WTC11 (cell line): ENCODE data around the gene QSOX2. TPM values are rescaled to one million over a fixed set of nuclear protein-coding genes. Genes with fewer than 3 reads are reported as not detected.
A peak's percentile ranks its signal among the peaks of the same experiment; 100 is the strongest.

Source experiments
- ATAC-seq: fragments of 200-7000 bp; cut with Tn5 transposase; 2 replicates; pipeline ENCODE4 v1.10.0; 2021; ENCODE audit warnings: mild to moderate bottlenecking, moderate library complexity
- CTCF ChIA-PET: fragments of 300-600 bp; sonication (Branson Sonifier 250); formaldehyde crosslinking; loops from one replicate; lab custom pipeline; 2021; ENCODE audit warnings: antibody characterized with exemption; lab: Charles Lee
- POLR2A ChIA-PET: fragments of 350-600 bp; sonication (Branson Sonifier 250); formaldehyde crosslinking; loops from one replicate; lab custom pipeline; 2021; ENCODE audit warnings: antibody characterized with exemption; lab: Charles Lee
- DNase-seq: peaks from one replicate; pipeline ENCODE4 v3.0.0; 2021; ENCODE audit warnings: low spot score
- H3K27ac Mint-ChIP-seq: 2 replicates; pipeline ENCODE4 v1.8.0; 2021; ENCODE audit warnings: mixed read lengths
- H3K27me3 Mint-ChIP-seq: 2 replicates; pipeline ENCODE4 v1.8.0; 2021; ENCODE audit warnings: low read depth, mild to moderate bottlenecking, moderate library complexity, mixed read lengths
- H3K36me3 Mint-ChIP-seq: 2 replicates; pipeline ENCODE4 v1.8.0; 2021; ENCODE audit warnings: mixed read lengths
- H3K4me1 Mint-ChIP-seq: 2 replicates; pipeline ENCODE4 v1.8.0; 2022; ENCODE audit warnings: mixed read lengths
- H3K4me3 Mint-ChIP-seq: 2 replicates; pipeline ENCODE4 v1.8.0; 2021; ENCODE audit warnings: mild to moderate bottlenecking, moderate library complexity, mixed read lengths
- H3K9me3 Mint-ChIP-seq: 2 replicates; pipeline ENCODE4 v1.8.0; 2021; ENCODE audit warnings: mixed read lengths
- ATF1 ChIP-seq: sonication (generic); formaldehyde crosslinking; IDR thresholded peaks from 2 replicates; pipeline ENCODE4 v1.8.1; 2023; ENCODE audit warnings: mild to moderate bottlenecking, moderate library complexity, missing genetic modification reagents
- CREM ChIP-seq: sonication (generic); formaldehyde crosslinking; IDR thresholded peaks from 2 replicates; pipeline ENCODE4 v1.8.1; 2022; ENCODE audit warnings: mild to moderate bottlenecking, missing genetic modification reagents, moderate library complexity
- FOXP1 ChIP-seq: sonication (generic); formaldehyde crosslinking; IDR thresholded peaks from 2 replicates; pipeline ENCODE4 v1.8.0; 2022; ENCODE audit warnings: missing genetic modification reagents, mild to moderate bottlenecking, moderate library complexity, borderline replicate concordance
- GABPB1 ChIP-seq: sonication (generic); formaldehyde crosslinking; IDR thresholded peaks from 2 replicates; pipeline ENCODE4 v1.8.1; 2023; ENCODE audit warnings: mild to moderate bottlenecking, missing genetic modification reagents
- GTF2I ChIP-seq: fragments of 250-450 bp; sonication (Bioruptor Pico); conservative IDR thresholded peaks from 2 replicates; pipeline ENCODE4 v1.4.0; 2021; ENCODE audit warnings: mild to moderate bottlenecking
- JAZF1 ChIP-seq: fragments of 250-450 bp; sonication (Bioruptor Pico); IDR thresholded peaks from 2 replicates; pipeline ENCODE4 v1.9.0; 2021; ENCODE audit warnings: moderate library complexity, mild to moderate bottlenecking, inconsistent platforms
- KAT7 ChIP-seq: sonication (generic); formaldehyde crosslinking; IDR thresholded peaks from 2 replicates; pipeline ENCODE4 v1.8.1; 2023; ENCODE audit warnings: missing genetic modification reagents, mild to moderate bottlenecking, borderline replicate concordance
- NR1H2 ChIP-seq: sonication (generic); formaldehyde crosslinking; IDR thresholded peaks from 2 replicates; pipeline ENCODE4 v1.9.0; 2021; ENCODE audit warnings: mild to moderate bottlenecking, moderate library complexity, missing genetic modification reagents
- NR2C2 ChIP-seq: sonication (generic); formaldehyde crosslinking; IDR thresholded peaks from 2 replicates; pipeline ENCODE4 v1.8.0; 2022; ENCODE audit warnings: mild to moderate bottlenecking, missing genetic modification reagents
- NR3C1 ChIP-seq: sonication (generic); formaldehyde crosslinking; conservative IDR thresholded peaks from 2 replicates; pipeline ENCODE4 v1.8.1; 2023; ENCODE audit warnings: low read depth, mild to moderate bottlenecking, missing genetic modification reagents
- OVOL2 ChIP-seq: fragments of 250-450 bp; sonication (Bioruptor Pico); IDR thresholded peaks from 2 replicates; pipeline ENCODE4 v1.9.0; 2021; ENCODE audit warnings: mild to moderate bottlenecking, borderline replicate concordance
- PRRX2 ChIP-seq: fragments of 250-450 bp; sonication (Bioruptor Pico); IDR thresholded peaks from 2 replicates; pipeline ENCODE4 v1.8.0; 2021; ENCODE audit warnings: mild to moderate bottlenecking
- SMAD4 ChIP-seq: sonication (generic); formaldehyde crosslinking; IDR thresholded peaks from 2 replicates; pipeline ENCODE4 v1.8.0; 2022; ENCODE audit warnings: mild to moderate bottlenecking, missing genetic modification reagents
- TCF7 ChIP-seq: sonication (generic); formaldehyde crosslinking; IDR thresholded peaks from 2 replicates; pipeline ENCODE4 v1.8.0; 2022; ENCODE audit warnings: mild to moderate bottlenecking, low read depth, missing genetic modification reagents, moderate library complexity
- ZNF317 ChIP-seq: sonication (generic); formaldehyde crosslinking; IDR thresholded peaks from 2 replicates; pipeline ENCODE4 v1.8.1; 2023; ENCODE audit warnings: low read depth, mild to moderate bottlenecking, moderate library complexity, missing genetic modification reagents, borderline replicate concordance
- ZNF396 ChIP-seq: fragments of 250-450 bp; sonication (Bioruptor Pico); IDR thresholded peaks from 2 replicates; pipeline ENCODE4 v1.8.0; 2021; ENCODE audit warnings: mild to moderate bottlenecking, moderate library complexity, borderline replicate concordance
- total RNA-seq: library from RNA; stranded (reverse); gene quantifications from 3 replicates; pipeline ENCODE4 v1.2.3, GENCODE V29; 2021
- TF ChIP-seq, protein P1 (sequence below): sonication (generic); formaldehyde crosslinking; IDR thresholded peaks from 2 replicates; pipeline ENCODE4 v1.8.0; 2022; ENCODE audit warnings: mild to moderate bottlenecking, missing genetic modification reagents
- TF ChIP-seq, protein P2 (sequence below): fragments of 250-450 bp; sonication (Bioruptor Pico); conservative IDR thresholded peaks from 2 replicates; pipeline ENCODE4 v1.9.0; 2021; ENCODE audit warnings: mild to moderate bottlenecking
- TF ChIP-seq, protein P3 (sequence below): sonication (generic); formaldehyde crosslinking; IDR thresholded peaks from 2 replicates; pipeline ENCODE4 v1.8.1; 2023; ENCODE audit warnings: mild to moderate bottlenecking, missing genetic modification reagents, moderate library complexity
- TF ChIP-seq, protein P4 (sequence below): sonication (generic); formaldehyde crosslinking; IDR thresholded peaks from 2 replicates; pipeline ENCODE4 v1.8.1; 2022; ENCODE audit warnings: missing genetic modification reagents, borderline replicate concordance
- TF ChIP-seq, protein P5 (sequence below): fragments of 250-450 bp; sonication (Bioruptor Pico); IDR thresholded peaks from 2 replicates; pipeline ENCODE4 v2.1.2; 2022; ENCODE audit warnings: mild to moderate bottlenecking, moderate library complexity

The QSOX2 gene
- total RNA-seq, 1 experiment from 2014 or later: 33.2 TPM

DNA sequence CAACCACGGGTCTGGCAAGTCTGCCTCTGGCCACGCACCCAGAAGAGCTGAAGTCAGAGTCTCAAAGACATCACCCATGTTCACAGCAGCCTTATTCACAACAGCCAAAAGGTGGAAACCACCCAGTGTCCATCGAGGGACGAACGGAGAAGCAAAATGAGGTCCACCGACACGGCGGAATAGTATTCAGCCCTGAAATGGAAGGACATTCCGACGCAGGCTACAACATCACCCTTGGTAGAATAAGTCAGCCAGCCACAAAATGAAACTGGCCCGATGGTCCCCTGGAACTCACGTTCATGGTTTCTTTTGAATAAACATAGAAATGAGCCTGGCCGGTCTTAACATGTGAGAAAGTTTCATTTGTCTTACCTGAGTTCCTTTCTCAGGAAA lies 41.4 kb upstream of the QSOX2 start:
- H3K4me1 Mint-ChIP-seq: peaks cover 7% of the 10 kb centered on the region; the same call in 1 of the 2 replicates
- no peak for TF ChIP-seq GTF2I (CRISPR knock-in tag)
- no peak for TF ChIP-seq FOXP1
- TF ChIP-seq, all 79 proteins: peak for 0
- no peak for DNase-seq
- Mint-ChIP-seq H3K36me3 (no peaks in the 10 kb centered on the region), H3K27me3 (no peaks in the 10 kb centered on the region), H3K4me3 (no peak overlapping the region), H3K9me3 (no peaks in the 10 kb centered on the region), H3K27ac (no peak overlapping the region)
- ChIA-PET POLR2A (no interaction called here), CTCF (interaction anchor here (0.6 to 1.0 kb wide), 3 partner anchors 90 to 148 kb away, joined by 3 to 4 read pairs (median 3); no protein-coding TSS in a partner anchor)
- ATAC-seq: no peak

DNA sequence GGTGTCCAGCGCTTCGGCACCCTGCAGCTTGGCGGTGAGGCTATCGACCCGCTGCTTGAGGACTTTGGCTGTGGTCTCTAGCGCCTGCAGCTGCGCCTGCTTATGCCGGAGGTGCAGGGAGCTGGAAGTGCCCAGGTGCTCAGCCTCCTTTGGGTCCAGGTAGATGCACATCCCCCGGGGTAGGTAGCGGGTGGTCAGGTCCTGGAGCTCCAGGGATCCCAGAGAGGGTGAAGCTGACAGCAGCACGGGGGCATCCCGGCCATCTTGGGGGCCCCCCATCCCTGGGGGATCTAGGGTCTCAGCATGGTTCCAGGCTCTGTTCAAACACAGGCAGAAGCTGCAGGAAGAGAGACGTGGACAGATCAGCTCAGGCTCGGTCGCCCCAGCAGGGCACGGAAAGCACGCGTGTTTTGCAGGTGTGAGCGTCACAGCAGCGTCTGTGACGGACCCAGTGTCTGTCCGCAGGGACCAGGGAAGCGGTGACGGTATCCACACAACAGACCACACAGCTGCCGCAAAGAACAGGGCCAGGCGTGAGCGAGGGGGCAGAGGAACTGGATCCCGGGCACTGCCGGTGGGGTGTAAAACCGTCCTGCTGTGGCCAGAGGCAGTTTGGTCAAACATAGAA lies 40.9 kb upstream of the QSOX2 start:
- H3K27me3 Mint-ChIP-seq: no peaks in the 10 kb centered on the region
- no peaks in the 10 kb centered on the region for H3K36me3 Mint-ChIP-seq
- CTCF ChIA-PET: interaction anchor here (0.6 to 1.1 kb wide), 5 partner anchors 19 to 148 kb away, joined by 3 to 4 read pairs (median 3); no protein-coding TSS in a partner anchor
- H3K9me3 Mint-ChIP-seq: no peaks in the 10 kb centered on the region
- no peak for DNase-seq
- H3K27ac Mint-ChIP-seq: 0 out of 2 replicates have a peak overlapping the region, but pooled peaks have one; percentile 14
- TF ChIP-seq SMAD4 (CRISPR knock-in tag): no peak
- no peak for TF ChIP-seq CREM (CRISPR knock-in tag)
- no peak for TF ChIP-seq KAT7 (CRISPR knock-in tag)
- TF ChIP-seq, protein P1, sequence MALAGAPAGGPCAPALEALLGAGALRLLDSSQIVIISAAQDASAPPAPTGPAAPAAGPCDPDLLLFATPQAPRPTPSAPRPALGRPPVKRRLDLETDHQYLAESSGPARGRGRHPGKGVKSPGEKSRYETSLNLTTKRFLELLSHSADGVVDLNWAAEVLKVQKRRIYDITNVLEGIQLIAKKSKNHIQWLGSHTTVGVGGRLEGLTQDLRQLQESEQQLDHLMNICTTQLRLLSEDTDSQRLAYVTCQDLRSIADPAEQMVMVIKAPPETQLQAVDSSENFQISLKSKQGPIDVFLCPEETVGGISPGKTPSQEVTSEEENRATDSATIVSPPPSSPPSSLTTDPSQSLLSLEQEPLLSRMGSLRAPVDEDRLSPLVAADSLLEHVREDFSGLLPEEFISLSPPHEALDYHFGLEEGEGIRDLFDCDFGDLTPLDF (CRISPR knock-in tag): no peak
- TF ChIP-seq GABPB1 (CRISPR knock-in tag): no peak
- TF ChIP-seq ATF1 (CRISPR knock-in tag): no peak
- no peak for TF ChIP-seq NR2C2
- TF ChIP-seq, protein P2, sequence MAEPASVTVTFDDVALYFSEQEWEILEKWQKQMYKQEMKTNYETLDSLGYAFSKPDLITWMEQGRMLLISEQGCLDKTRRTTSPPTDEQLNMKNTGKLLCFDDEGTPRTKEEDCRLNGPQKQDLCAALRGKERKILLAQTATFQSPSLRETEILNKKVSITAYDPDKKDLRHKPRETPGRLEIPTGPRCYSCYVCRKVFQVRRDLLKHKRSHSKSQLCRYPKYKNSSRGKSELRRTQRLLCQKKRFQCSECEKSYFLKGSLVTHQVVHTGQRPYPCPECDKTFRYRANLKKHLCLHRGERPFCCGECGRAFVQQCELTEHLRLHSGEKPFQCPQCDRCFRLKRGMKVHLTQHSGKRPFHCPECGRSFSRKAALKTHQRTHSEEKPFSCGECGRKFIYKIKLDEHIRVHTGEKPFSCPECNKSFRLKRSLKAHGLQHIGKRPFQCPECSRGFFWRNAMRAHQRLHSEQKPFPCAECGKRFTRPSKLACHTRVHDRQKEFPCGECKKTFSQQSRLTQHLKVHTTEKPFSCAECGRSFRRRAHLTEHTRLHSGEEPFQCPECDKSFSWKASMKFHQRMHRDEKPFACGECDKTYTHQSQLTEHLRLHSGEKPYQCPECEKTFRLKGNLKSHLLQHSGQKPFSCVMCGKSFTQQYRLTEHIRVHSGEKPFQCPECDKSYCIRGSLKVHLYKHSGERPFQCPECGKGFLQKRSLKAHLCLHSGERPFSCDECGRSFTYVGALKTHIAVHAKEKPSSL: no peak
- TF ChIP-seq, protein P3, sequence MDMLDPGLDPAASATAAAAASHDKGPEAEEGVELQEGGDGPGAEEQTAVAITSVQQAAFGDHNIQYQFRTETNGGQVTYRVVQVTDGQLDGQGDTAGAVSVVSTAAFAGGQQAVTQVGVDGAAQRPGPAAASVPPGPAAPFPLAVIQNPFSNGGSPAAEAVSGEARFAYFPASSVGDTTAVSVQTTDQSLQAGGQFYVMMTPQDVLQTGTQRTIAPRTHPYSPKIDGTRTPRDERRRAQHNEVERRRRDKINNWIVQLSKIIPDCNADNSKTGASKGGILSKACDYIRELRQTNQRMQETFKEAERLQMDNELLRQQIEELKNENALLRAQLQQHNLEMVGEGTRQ (CRISPR knock-in tag): no peak
- TF ChIP-seq ZNF317: no peak
- TF ChIP-seq, protein P4, sequence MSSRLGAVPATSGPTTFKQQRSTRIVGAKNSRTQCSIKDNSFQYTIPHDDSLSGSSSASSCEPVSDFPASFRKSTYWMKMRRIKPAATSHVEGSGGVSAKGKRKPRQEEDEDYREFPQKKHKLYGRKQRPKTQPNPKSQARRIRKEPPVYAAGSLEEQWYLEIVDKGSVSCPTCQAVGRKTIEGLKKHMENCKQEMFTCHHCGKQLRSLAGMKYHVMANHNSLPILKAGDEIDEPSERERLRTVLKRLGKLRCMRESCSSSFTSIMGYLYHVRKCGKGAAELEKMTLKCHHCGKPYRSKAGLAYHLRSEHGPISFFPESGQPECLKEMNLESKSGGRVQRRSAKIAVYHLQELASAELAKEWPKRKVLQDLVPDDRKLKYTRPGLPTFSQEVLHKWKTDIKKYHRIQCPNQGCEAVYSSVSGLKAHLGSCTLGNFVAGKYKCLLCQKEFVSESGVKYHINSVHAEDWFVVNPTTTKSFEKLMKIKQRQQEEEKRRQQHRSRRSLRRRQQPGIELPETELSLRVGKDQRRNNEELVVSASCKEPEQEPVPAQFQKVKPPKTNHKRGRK (CRISPR knock-in tag): no peak
- no peak for TF ChIP-seq TCF7 (CRISPR knock-in tag)
- TF ChIP-seq FOXP1: no peak
- no peak for TF ChIP-seq NR3C1 (CRISPR knock-in tag)
- no peak for TF ChIP-seq ZNF396
- TF ChIP-seq NR1H2 (CRISPR knock-in tag): no peak
- no peak for TF ChIP-seq OVOL2 (CRISPR knock-in tag)
- TF ChIP-seq JAZF1 (CRISPR knock-in tag): no peak
- TF ChIP-seq, protein P5, sequence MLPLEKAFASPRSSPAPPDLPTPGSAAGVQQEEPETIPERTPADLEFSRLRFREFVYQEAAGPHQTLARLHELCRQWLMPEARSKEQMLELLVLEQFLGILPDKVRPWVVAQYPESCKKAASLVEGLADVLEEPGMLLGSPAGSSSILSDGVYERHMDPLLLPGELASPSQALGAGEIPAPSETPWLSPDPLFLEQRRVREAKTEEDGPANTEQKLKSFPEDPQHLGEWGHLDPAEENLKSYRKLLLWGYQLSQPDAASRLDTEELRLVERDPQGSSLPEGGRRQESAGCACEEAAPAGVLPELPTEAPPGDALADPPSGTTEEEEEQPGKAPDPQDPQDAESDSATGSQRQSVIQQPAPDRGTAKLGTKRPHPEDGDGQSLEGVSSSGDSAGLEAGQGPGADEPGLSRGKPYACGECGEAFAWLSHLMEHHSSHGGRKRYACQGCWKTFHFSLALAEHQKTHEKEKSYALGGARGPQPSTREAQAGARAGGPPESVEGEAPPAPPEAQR: no peak
- no peak for TF ChIP-seq PRRX2 (CRISPR knock-in tag)
- peaks cover 7% of the 10 kb centered on the region; the same call in 1 of the 2 replicates for H3K4me1 Mint-ChIP-seq
- POLR2A ChIA-PET: no interaction called here
- H3K4me3 Mint-ChIP-seq: no peak overlapping the region
- no peak for ATAC-seq
